Lung (tissue), 12 donors: ENCODE results near the gene CYSLTR2. TPM values are rescaled to one million over a fixed set of nuclear protein-coding genes. Genes with fewer than 3 reads are reported as not detected.

Experiments
- ATAC-seq: fragments of 200-7000 bp; cut with Tn5 transposase; one replicate; pipeline ENCODE4 v1.9.1; 2020; ENCODE audit warnings: moderate number of reproducible peaks; ENCODE audit not compliant: insufficient read depth, low FRiP score
- DNase-seq, 3 donors: peaks; one replicate each; pipeline ENCODE4 v3.0.0-alpha.2; 2013 to 2017
- H3K27ac ChIP-seq, 2 donors: one replicate each; pipeline ENCODE4 v1.5.1; 2013; ENCODE audit warnings: mild to moderate bottlenecking in 2 of 2, moderate library complexity in 2 of 2, control low read depth in 1 of 2, inconsistent platforms in 1 of 2, low read depth in 1 of 2, low read length in 1 of 2
- H3K27me3 ChIP-seq, 3 donors: one replicate each; pipeline ENCODE4 v1.5.1; 2013; ENCODE audit warnings: low read length in 2 of 3; ENCODE audit not compliant: control insufficient read depth in 3 of 3, insufficient read depth in 3 of 3
- H3K36me3 ChIP-seq, 4 donors: one replicate each; pipeline ENCODE4 v1.5.1; 2013; ENCODE audit warnings: low read length in 4 of 4, mild to moderate bottlenecking in 1 of 4, moderate library complexity in 1 of 4; ENCODE audit not compliant: control insufficient read depth in 4 of 4, insufficient read depth in 4 of 4
- H3K4me1 ChIP-seq, 5 donors: one replicate each; pipeline ENCODE4 v1.5.1; 2013; ENCODE audit warnings: low read length in 5 of 5, mild to moderate bottlenecking in 2 of 5, moderate library complexity in 1 of 5; ENCODE audit not compliant: control insufficient read depth in 5 of 5, insufficient read depth in 5 of 5
- H3K4me3 ChIP-seq: one replicate; pipeline ENCODE4 v1.5.1; 2013; ENCODE audit warnings: mild to moderate bottlenecking, control low read depth, moderate library complexity
- H3K9ac ChIP-seq, 2 donors: one replicate each; pipeline ENCODE4 v1.5.1; 2013; ENCODE audit warnings: low read length in 2 of 2, control low read depth in 1 of 2; ENCODE audit not compliant: insufficient read depth in 1 of 2
- H3K9me3 ChIP-seq, 4 donors: one replicate each; pipeline ENCODE4 v1.5.1; 2013; ENCODE audit warnings: low read length in 3 of 4, mild to moderate bottlenecking in 1 of 4, moderate library complexity in 1 of 4; ENCODE audit not compliant: control insufficient read depth in 4 of 4, insufficient read depth in 3 of 4
- WGBS, 2 donors: extraction: QIAGEN DNeasy Blood & Tissue Kit; methylation state at CpG; one replicate each; pipeline ENCODE4 v1.1.7; 2013; 5-methylcytosine and 5-hydroxymethylcytosine counted together
- polyA plus RNA-seq, 2 donors: library from polyadenylated mRNA; stranded (reverse); fragments of 200-250 nt; gene quantifications; one replicate each; pipeline ENCODE4 v1.2.1, GENCODE V29; 2013
- total RNA-seq, 2 donors: library from RNA; depleted of rRNA in 1 of 2; stranded (reverse); fragments of >200 nt in 1 of 2; gene quantifications; one replicate each; pipeline ENCODE4 v1.2.1, GENCODE V29; 2014 to 2021
- TF ChIP-seq, protein P1 (sequence below): IDR thresholded peaks from 2 replicates; pipeline ENCODE4 v1.5.1; 2012; ENCODE audit warnings: mild to moderate bottlenecking; ENCODE audit errors: control extremely low read depth, extremely low read depth
- donor health status: control.
- donor health status: control.
- donor health status: Bipolar disorder and iron deficiency.
- donor health status: healthy.
- donor health status: DM: yes; HTN: yes; CAD: no.

The CYSLTR2 gene
- total and polyA plus RNA-seq, 4 donors: 0.32 to 0.92 (median 0.54) TPM

DNA sequence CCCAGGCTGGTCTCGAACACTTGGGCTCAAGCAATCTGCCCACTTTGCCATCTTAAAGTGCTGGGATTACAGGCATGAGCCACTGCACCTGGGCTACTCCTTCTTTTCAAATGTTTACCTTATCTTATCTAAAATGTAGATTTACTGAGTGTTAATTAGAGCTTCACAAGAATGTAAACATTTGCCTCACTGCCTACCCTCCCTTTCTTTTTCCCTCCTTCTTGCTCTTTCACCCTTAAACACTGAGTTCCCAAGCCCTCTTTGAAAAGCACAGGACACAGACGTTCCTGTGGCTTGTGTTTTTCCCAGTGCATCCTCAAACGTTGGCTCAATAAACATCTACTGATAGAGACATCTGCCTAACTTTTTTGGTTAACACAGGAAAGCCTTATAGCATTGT, 32.7 kb upstream of the CYSLTR2 start:
- no peaks in the 10 kb centered on the region for H3K27me3 ChIP-seq
- ATAC-seq (no peak), DNase-seq (no peak)
- 51 to 65% methylated on average over 3 of the region's 3 CpGs for WGBS, 2 donors
- H3K4me1 ChIP-seq: peaks cover 0 to 8% (median 3%) of the 10 kb centered on the region in 5 donors
- H3K27ac ChIP-seq: no peak overlapping the region
- peaks cover 0 to 9% (median 2%) of the 10 kb centered on the region in 4 donors for H3K9me3 ChIP-seq
- H3K4me3 ChIP-seq: no peak overlapping the region
- TF ChIP-seq, protein P1, sequence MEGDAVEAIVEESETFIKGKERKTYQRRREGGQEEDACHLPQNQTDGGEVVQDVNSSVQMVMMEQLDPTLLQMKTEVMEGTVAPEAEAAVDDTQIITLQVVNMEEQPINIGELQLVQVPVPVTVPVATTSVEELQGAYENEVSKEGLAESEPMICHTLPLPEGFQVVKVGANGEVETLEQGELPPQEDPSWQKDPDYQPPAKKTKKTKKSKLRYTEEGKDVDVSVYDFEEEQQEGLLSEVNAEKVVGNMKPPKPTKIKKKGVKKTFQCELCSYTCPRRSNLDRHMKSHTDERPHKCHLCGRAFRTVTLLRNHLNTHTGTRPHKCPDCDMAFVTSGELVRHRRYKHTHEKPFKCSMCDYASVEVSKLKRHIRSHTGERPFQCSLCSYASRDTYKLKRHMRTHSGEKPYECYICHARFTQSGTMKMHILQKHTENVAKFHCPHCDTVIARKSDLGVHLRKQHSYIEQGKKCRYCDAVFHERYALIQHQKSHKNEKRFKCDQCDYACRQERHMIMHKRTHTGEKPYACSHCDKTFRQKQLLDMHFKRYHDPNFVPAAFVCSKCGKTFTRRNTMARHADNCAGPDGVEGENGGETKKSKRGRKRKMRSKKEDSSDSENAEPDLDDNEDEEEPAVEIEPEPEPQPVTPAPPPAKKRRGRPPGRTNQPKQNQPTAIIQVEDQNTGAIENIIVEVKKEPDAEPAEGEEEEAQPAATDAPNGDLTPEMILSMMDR: no peak
- H3K36me3 ChIP-seq: no peaks in the 10 kb centered on the region
- H3K9ac ChIP-seq: no peak overlapping the region

DNA sequence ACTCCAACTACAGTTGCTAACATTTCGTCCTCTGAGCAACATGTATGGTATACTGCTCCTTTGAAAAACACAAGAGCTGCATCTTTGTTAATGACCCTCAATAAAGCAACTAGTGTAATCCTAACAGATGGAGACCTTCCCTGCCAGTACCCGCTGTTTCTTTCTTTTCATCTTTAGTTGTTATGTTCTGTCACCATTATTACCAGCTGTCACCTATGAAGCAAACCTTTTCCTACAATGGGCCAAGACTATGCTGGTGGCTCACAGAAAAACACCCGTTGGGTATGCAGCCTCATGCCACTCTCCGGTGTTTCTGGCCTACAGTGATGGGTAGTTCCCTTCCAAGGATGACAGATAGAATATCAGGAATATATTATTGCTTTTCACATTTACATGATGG, 29.7 kb upstream of the CYSLTR2 start:
- no peak overlapping the region for H3K4me3 ChIP-seq
- WGBS, 2 donors: 81 to 96% methylated on average over 4 of the region's 4 CpGs
- H3K4me1 ChIP-seq: peaks cover 0 to 16% (median 3%) of the 10 kb centered on the region in 5 donors
- no peak for ATAC-seq
- DNase-seq: no peak
- no peak overlapping the region for H3K9ac ChIP-seq
- H3K27ac ChIP-seq: peak overlapping the region in 1 of 2 donors; percentile 46
- peaks cover 0 to 8% (median 2%) of the 10 kb centered on the region in 4 donors for H3K9me3 ChIP-seq
- no peaks in the 10 kb centered on the region for H3K27me3 ChIP-seq
- no peaks in the 10 kb centered on the region for H3K36me3 ChIP-seq
- TF ChIP-seq, protein P1: no peak

DNA sequence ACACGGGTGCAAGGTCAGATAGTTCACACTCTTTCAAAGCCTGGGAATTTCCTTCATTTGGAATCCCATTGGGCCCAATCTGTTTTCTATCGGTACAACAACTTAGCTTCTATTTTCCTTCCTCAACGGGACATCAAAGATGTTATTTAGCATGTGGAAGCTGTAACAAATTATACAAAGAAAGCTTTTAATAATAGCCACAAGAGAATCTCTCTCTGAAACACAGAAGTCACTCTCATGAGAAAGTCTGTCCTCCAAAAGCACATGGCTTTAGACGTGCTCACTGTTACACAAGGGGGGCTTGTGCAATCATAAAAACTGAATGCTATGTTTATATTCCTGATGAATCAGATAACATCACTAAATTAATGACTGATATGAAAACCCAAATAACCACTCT, 28.9 kb upstream of the CYSLTR2 start:
- DNase-seq (peak in 1 of 3 donors; percentile 27), ATAC-seq (no peak)
- H3K4me1 ChIP-seq: peaks cover 0 to 16% (median 3%) of the 10 kb centered on the region in 5 donors
- H3K4me3 ChIP-seq: no peak overlapping the region
- 54 to 63% methylated on average over 4 of the region's 4 CpGs for WGBS, 2 donors
- H3K27ac ChIP-seq: peak overlapping the region in 1 of 2 donors; percentile 49
- H3K9me3 ChIP-seq: peaks cover 0 to 6% (median 2%) of the 10 kb centered on the region in 4 donors
- H3K27me3 ChIP-seq: no peaks in the 10 kb centered on the region
- H3K9ac ChIP-seq: no peak overlapping the region
- no peaks in the 10 kb centered on the region for H3K36me3 ChIP-seq
- TF ChIP-seq, protein P1: no peak

DNA sequence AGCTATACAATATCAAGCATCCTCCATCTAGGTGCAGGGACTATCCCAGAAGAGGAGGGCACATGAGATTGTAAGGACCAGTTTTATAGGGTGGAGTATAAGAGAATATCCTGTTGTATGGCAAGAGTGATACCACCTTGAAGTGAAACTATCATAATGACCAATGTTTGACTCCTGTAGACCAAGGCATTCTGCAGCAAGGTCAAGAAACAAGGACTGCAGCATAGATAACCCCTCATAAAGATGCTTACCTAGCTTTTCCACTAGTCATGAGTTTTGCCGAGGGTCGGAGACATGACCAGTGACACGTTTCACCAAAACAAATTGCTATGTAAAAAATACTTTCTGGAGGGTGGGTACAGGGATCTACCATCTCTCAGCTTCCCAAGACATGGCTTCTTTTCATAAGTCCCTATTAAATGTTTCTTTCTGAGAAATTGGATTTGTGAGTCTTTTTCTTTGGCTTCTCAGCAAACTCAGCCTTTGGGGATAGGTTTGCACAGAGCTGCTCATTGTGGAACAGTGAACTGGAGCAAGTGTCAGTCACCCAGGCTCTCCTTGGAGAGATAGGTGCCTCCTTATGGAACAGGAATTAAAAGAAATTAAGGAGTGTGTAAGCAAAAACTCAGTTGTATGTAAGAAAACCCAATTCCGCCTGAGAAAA, 28.2 kb upstream of the CYSLTR2 start:
- DNase-seq (no peak), ATAC-seq (no peak)
- peak overlapping the region in 1 of 2 donors; percentile 49 for H3K27ac ChIP-seq
- H3K9me3 ChIP-seq: peaks cover 0 to 6% (median 2%) of the 10 kb centered on the region in 4 donors
- no peak overlapping the region for H3K4me3 ChIP-seq
- no peak overlapping the region for H3K9ac ChIP-seq
- peaks cover 0 to 16% (median 3%) of the 10 kb centered on the region in 5 donors for H3K4me1 ChIP-seq
- TF ChIP-seq, protein P1: no peak
- H3K27me3 ChIP-seq: no peaks in the 10 kb centered on the region
- WGBS, 2 donors: 67 to 70% methylated on average over 4 of the region's 4 CpGs
- H3K36me3 ChIP-seq: no peaks in the 10 kb centered on the region
